ENCODE data around the gene CTPS2.
"Not testable (repeated sequence)": the region's sequence is repeated elsewhere in the genome, so short reads cannot be mapped to it uniquely, and the experiment has no call there.

Gene CTPS2

DNA sequence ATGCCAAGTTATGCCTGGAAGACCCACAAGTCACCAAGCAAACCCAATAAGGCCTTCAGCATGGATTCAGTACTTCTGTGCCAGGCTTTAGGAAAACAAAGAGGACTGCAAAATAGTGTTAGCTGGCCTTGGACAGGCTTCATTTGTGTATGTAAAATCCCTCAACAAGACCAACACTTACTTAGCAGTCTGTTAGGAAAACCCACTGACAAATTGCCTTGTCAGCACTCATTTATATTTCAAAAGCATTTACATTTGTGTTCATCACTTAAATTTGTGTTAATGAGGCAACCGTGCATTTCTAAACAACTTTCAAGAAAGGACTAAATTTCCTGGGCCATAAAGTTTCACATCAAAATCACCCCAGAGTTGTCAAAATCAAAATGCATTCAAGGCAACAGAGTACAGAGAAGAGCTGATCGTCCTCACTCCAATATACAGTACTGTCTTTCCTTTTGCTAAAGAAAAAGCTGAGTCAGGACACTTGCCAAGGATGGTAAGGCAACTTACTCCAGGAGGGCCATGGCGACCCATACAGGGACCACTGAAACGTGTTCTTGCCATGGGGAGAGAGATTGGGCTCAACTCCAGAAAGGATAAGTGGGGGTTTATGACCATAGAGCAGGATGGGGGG is 61.0 kb downstream of the CTPS2 start:
- no peak for DNase-seq

GRCh38 chrX:16649858-16650257 is 62.6 kb downstream of the CTPS2 start, which contains the start of gene S100G:
Gene S100G (plus strand): TSS chrX:16650158. CDS start chrX:16651007, 849 bp downstream.
- no peak for DNase-seq

- no peak for DNase-seq
These were observed 65.9 kb downstream of the CTPS2 start for GRCh38 chrX:16646366-16647138.

DNA sequence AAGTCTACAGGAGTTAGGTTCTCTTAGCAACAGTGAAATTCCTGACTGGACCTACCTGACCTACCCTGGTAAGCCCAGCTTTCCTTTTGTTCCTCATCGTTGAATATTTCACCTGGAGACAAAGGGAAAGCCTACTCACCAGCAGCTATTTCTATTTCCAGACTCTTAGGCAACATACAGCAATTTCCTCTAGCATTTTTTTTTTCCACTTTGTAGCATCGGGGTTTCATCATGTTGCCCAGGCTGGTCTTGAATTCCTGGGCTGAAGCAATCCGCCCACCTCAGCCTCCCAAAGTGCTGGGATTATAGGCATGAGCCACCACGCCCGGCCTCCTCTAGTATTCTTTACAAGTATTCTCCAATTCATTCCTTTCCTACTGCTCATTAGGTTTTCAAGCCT is 69.3 kb downstream of the CTPS2 start:
- DNase-seq = no peak

- DNase-seq = no peak
These were observed 71.6 kb downstream of the CTPS2 start for GRCh38 chrX:16640823-16641222.

- no peak for DNase-seq
These were observed 72.5 kb downstream of the CTPS2 start for GRCh38 chrX:16639966-16640365.

DNA sequence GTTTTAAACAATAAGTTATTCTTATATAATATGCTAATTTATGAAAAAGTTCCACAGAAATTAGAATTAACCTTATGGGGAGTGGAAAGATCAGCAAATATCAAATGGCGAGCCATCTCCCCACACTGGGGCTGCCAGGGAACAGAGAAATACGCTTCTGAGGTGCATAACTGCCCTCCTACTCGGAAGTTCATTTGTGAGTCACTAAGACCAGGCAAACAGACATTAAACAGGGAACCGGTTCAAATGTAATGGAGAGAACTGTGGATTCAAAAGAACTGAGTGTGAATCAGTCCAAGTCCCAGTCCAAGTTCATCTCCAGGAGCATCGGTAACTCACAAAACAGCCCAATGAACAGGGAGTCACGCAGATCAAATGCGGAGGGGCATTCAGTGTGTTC is 73.9 kb downstream of the CTPS2 start:
- no peak for DNase-seq

GRCh38 chrX:16635596-16635995 is 76.9 kb downstream of the CTPS2 start:
- no peak for DNase-seq

- DNase-seq = no peak
These were observed 77.4 kb downstream of the CTPS2 start for GRCh38 chrX:16635040-16635439.

DNA sequence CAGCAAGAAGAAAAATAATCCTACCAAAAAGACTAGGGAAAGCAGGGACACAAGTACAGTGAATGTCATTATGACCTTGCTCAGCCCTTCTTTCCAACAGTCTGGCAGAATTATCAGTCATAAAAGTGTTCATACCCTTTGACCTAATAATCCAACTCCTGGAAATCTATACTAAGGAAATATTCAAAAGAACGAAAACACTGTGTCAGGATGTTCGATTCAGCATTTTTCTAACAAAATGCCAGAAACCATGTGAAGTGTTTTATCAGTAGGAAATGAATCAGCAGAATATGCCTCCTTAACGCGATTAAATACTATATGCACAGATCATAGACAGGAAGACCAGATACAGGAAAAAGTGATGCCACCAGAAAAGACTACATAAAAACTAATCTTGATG is 78.7 kb downstream of the CTPS2 start:
- no peak for DNase-seq

GRCh38 chrX:16629909-16630308 is 82.6 kb downstream of the CTPS2 start:
- no peak for DNase-seq

DNA sequence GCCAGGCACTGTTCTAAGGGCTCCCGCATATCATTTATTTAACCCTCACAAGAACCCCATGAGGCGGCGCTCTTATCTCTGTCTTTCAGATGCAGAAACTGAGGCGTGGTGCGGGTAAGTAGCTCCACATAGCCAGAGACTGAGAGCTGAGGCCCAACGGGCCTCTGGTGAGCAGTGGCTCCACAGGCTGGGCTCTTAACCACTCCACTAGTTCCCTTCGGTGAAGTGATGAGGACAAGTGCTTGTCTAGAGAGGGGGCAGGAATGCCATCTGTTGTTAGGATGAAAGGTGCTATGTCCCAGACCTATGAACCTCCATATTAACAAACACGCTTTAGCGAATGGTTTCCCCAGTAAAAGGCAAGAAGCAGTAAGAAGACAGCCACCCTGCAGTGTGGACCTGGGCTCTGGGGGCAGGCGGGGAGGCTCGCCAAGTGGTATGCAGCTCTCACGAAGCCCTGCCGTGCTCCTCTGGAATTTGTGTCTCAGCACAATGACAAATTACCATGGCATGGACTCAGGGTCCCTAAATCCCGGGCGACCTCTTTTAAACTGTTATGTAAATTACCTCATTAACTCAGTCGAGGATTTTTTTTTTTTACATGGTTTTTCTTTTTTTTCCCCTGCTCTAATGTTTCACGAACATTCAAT is 83.4 kb downstream of the CTPS2 start:
- no peak for DNase-seq

DNA sequence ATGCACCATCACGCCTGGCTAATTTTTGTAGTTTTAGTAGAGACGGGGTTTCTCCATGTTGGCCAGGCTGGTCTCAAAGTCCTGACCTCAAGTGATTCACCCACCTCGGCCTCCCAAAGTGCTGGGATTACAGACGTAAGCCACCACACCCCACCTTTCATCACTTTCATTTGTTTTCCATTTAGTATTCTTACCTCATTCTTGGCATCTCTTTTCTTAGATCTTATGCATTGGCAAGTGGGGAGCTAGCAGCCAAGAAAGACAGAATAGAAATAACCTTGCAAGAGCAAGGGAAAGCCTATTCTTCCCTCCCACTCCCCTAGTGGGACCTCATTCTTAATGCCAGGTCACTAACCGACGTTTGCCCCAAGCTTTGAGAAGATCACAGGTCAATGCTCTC is 84.0 kb downstream of the CTPS2 start:
- DNase-seq = not testable (repeated sequence)

DNA sequence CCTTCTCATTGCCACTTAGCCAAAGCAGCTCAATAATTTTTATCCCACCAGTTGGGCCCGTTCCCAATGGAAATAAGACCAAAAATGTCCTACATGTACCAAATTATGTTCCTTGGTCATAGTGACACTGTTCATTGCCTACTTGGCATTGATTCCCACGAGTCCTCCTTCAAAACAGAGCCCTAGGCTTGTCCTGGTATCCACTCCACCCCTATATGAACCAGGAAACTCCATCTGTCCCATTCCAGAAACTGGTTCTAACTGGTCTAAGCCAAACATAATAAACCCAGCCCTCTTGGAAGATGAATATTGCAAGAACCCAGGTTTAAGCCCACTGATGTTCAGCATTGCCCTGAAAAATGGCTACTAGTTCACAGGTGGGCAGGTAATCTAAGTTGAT is 93.4 kb downstream of the CTPS2 start:
- DNase-seq = no peak

DNA sequence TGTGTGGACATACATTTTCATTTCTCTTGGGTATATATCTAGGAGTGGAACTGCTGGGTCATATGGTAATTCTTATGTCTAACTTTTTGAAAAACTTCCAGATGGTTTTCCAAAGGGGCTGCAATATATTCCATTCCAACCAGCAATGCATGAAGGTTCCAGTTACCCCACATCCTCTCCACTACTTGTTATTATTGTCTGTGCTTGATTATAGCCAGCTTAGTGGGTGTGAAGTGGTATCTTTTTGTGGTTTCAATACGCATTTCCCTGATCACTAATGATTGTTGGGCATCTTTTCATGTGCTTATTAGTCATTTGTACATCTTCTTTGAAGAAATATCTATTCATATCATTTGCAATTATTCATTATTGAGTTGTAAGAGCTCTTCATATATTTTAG is 94.0 kb downstream of the CTPS2 start:
- no peak for DNase-seq

GRCh38 chrX:16617382-16617781 is 95.1 kb downstream of the CTPS2 start:
- no peak for DNase-seq

GRCh38 chrX:16612257-16612897 is 100.1 kb downstream of the CTPS2 start:
- DNase-seq = no peak

DNA sequence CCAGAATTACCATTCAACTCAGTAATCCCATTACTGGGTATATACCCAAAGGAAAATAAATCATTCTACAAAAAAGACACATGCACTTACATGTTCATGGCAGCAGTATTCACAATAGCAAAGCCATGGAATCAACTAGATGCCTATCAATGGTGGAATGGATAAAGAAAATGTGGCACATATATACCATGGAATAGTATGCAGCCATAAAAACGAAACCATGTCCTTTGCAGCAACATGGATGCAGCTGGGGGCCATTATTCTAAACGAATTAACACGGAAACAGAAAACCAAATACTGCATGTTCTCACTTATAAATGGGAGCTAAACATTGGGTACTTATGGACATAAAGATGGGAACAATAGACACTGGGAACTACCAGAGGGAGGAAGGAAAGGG is 101.8 kb downstream of the CTPS2 start:
- not testable (repeated sequence) for DNase-seq

DNA sequence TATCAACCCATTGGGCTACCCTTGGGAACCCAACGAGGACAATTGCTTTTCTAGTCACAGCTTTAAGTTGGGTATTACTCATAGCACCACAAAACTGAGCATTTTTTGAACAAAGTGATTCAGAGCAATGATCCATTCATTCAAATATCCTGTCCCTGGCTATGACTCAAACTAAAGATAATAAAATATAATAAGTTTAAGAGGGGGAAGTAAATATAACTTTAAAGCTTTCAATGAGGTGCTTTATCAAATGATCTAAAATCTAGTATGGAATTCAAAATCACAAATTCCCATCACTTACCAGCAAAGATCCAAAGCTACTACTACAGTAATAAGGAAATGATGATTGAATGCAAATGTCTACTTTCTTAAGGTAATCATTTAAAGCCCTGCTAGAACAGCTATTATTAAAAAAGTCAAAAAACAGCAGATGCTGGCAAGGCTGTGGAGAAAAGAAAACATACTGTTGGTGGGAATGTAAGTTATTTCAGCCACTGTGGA is 102.3 kb downstream of the CTPS2 start:
- no peak for DNase-seq

DNA sequence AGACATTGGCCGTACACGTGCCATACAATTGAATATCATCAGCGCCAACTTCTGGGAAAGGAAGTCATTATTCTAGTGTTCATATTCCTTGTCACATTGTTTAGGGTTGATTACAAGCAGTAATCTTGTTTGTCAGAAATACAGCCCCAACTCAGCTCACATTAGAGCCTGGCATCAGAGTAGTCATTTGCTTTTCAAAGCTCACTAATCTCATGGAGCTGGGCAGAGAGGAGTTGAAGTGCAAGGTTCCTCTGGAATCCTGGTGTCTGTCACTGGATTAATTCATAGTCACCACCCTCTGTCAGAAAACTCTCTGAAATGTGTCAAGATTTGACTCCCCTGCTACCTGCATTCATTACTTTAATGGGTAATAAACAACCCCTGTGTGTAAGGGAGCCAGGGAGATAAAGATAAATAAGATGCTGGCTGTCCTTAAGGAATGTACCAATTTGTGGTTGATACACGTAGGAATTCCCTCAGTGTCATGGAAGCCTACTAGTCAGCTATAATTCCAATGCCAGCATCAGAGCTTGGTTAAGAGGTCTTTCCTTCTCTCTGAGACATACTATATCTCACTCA is 106.2 kb downstream of the CTPS2 start:
- no peak for DNase-seq

DNA sequence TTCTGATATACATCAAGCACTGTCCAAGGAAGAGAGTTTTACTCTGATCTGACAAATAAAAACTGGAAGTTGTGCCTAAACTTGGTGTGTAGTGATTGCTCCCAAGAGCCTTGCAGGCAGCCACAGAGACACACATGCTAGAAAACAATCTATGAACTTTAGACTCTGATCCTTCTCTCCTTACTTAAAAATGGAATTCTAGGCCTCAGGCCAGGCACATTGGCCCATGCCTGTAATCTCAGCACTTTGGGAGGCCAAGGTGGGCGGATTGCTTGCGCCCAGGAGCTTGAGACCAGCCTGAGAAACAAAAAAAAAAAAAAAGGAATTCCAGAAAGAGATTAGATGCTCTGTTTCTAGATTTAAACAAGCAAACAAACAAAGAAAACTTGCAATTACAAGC is 108.1 kb downstream of the CTPS2 start:
- DNase-seq = no peak

- no peak for DNase-seq
These were observed 108.6 kb downstream of the CTPS2 start for GRCh38 chrX:16603822-16604221.

DNA sequence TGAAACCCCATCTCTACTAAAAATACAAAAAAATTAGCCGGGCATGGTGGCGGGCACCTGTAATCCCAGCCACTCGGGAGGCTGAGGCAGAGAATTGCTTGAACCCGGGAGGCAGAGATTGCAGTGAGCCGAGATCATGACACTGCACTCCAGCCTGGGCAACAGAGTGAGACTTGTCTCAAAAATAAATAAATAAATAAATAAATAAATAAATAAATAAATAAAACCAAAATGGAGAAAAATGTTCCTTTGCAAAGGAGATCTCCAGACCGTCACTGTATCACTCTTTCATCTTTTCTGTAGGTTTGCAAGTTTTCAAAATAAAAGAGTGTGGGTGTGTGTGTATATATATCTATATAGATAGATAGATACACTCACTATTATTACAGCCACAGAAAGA is 109.2 kb downstream of the CTPS2 start:
- DNase-seq = not testable (repeated sequence)
